ENCODE results near the gene SERTAD2.
A peak's percentile ranks its signal among the peaks of the same experiment; 100 is the strongest.

The SERTAD2 gene

GRCh38 chr2:64627860-64628841, 25.6 kb downstream of the SERTAD2 start:
- no peak for DNase-seq

GRCh38 chr2:64626963-64627760, 26.6 kb downstream of the SERTAD2 start:
- DNase-seq = peak; percentile 34

GRCh38 chr2:64626146-64626809, 27.4 kb downstream of the SERTAD2 start:
- DNase-seq = no peak

GRCh38 chr2:64625299-64626145, 28.2 kb downstream of the SERTAD2 start:
- no peak for DNase-seq

- no peak for DNase-seq
Measured at GRCh38 chr2:64624862-64625261, 28.9 kb downstream of the SERTAD2 start.

- DNase-seq = no peak
Measured at GRCh38 chr2:64624108-64624610, 29.6 kb downstream of the SERTAD2 start.

- DNase-seq = no peak
Measured at GRCh38 chr2:64623242-64623850, 30.4 kb downstream of the SERTAD2 start.

GRCh38 chr2:64622443-64623241, 31.1 kb downstream of the SERTAD2 start:
- no peak for DNase-seq

- no peak for DNase-seq
Measured at GRCh38 chr2:64620661-64621060, 33.1 kb downstream of the SERTAD2 start.

GRCh38 chr2:64617631-64618151, 36.0 kb downstream of the SERTAD2 start:
- DNase-seq = no peak

- DNase-seq = no peak
Measured at GRCh38 chr2:64615844-64616536, 37.7 kb downstream of the SERTAD2 start.

GRCh38 chr2:64615192-64615763, 38.4 kb downstream of the SERTAD2 start:
- no peak for DNase-seq

- no peak for DNase-seq
Measured at GRCh38 chr2:64613276-64613675, 40.4 kb downstream of the SERTAD2 start.

GRCh38 chr2:64612575-64613195, 41.0 kb downstream of the SERTAD2 start:
- no peak for DNase-seq

GRCh38 chr2:64610316-64610855, 43.3 kb downstream of the SERTAD2 start:
- no peak for DNase-seq

- no peak for DNase-seq
Measured at GRCh38 chr2:64609942-64610281, 43.8 kb downstream of the SERTAD2 start.

- DNase-seq = no peak
Measured at GRCh38 chr2:64609227-64609941, 44.3 kb downstream of the SERTAD2 start.

GRCh38 chr2:64608867-64609226, 44.9 kb downstream of the SERTAD2 start:
- no peak for DNase-seq

All from NCI-H1694 (cell line).